ENCODE results near the gene SGO1.

The SGO1 gene

DNA sequence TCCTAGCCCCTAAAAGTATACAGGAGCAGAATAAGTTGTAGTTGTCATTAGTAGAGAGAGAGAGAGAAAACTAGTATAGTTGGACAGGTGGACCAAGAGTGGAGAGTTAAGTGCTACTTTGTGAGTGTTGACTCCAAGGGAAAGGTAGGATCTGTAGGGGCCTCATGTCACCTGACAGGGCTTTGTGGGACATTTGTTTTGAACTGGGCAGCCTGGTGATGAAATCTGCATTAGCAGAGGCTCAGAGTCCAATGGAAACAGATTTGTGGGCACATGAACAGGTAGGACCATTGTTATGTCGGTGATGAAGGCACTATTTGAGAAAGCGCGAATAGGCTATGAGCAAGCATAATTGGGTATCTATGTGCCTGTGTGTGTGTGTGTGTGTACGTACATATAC lies 43.5 kb downstream of the SGO1 start:
- no peak for DNase-seq (ENCODE audit: extremely low spot score)
- TF ChIP-seq FOXA1 (IDR thresholded peaks at IDR 0.05) (no peak), PKNOX1 (IDR thresholded peaks at IDR 0.05) (no peak), TARDBP (IDR thresholded peaks at IDR 0.05) (no peak), ZNF384 (IDR thresholded peaks at IDR 0.05) (no peak), BHLHE40 (IDR thresholded peaks at IDR 0.05; ENCODE audit: borderline replicate concordance) (no peak), FOXK2 (IDR thresholded peaks at IDR 0.05) (no peak), L3MBTL2 (conservative IDR thresholded peaks at IDR 0.05) (no peak), CTBP1 (IDR thresholded peaks at IDR 0.05; ENCODE audit: borderline replicate concordance) (no peak), LEF1 (IDR thresholded peaks at IDR 0.05; ENCODE audit: borderline replicate concordance) (no peak), SUZ12 (IDR thresholded peaks at IDR 0.05) (no peak), SP1 (IDR thresholded peaks at IDR 0.05) (no peak), NFRKB (IDR thresholded peaks at IDR 0.05) (no peak), FOXM1 (IDR thresholded peaks at IDR 0.05; ENCODE audit: borderline replicate concordance) (no peak), HDGF (IDR thresholded peaks at IDR 0.05; ENCODE audit: borderline replicate concordance) (no peak)
- POLR2A ChIA-PET = no interaction called here
- CTCF ChIA-PET = no interaction called here

GRCh38 chr3:20141851-20142250 lies 44.2 kb downstream of the SGO1 start:
- TF ChIP-seq SUZ12 (IDR thresholded peaks at IDR 0.05) (no peak), SP1 (IDR thresholded peaks at IDR 0.05) (no peak), NFRKB (IDR thresholded peaks at IDR 0.05) (no peak)
- ChIA-PET POLR2A (no interaction called here), CTCF (no interaction called here)
- DNase-seq (ENCODE audit: extremely low spot score) = no peak

DNA sequence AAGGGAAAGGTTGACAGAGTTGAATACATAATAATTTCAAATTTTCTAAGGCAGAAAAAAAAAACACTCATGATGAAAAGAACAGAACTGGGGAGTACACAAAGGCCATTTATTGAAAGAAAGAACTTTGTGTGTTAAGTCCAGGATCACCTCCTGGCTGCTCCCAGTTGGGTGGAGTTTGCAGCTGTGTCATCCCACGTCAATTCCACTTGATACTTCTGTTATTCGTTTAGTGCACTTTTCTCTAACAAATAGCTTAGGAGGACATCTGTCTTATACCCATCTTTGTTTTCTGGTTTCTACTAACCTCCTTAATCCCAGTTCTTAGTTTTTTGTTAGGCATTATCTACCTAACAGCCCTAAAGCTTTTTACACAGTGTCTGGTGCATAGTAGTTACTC lies 44.7 kb downstream of the SGO1 start:
- no peak for TF ChIP-seq CTBP1 (IDR thresholded peaks at IDR 0.05; ENCODE audit: borderline replicate concordance)
- no peak for TF ChIP-seq FOXA1 (IDR thresholded peaks at IDR 0.05)
- no peak for TF ChIP-seq LEF1 (IDR thresholded peaks at IDR 0.05; ENCODE audit: borderline replicate concordance)
- no peak for TF ChIP-seq BHLHE40 (IDR thresholded peaks at IDR 0.05; ENCODE audit: borderline replicate concordance)
- TF ChIP-seq ARNT (IDR thresholded peaks at IDR 0.05) = no peak
- no peak for TF ChIP-seq PKNOX1 (IDR thresholded peaks at IDR 0.05)
- TF ChIP-seq SP1 (IDR thresholded peaks at IDR 0.05) = no peak
- TF ChIP-seq FOXM1 (IDR thresholded peaks at IDR 0.05; ENCODE audit: borderline replicate concordance) = no peak
- no peak for TF ChIP-seq FOXK2 (IDR thresholded peaks at IDR 0.05)
- TF ChIP-seq NFRKB (IDR thresholded peaks at IDR 0.05) = no peak
- no peak for TF ChIP-seq ZNF384 (IDR thresholded peaks at IDR 0.05)
- no peak for TF ChIP-seq HDGF (IDR thresholded peaks at IDR 0.05; ENCODE audit: borderline replicate concordance)
- no peak for TF ChIP-seq TARDBP (IDR thresholded peaks at IDR 0.05)
- no peak for TF ChIP-seq ELF4 (IDR thresholded peaks at IDR 0.05)
- no peak for TF ChIP-seq SUZ12 (IDR thresholded peaks at IDR 0.05)
- TF ChIP-seq L3MBTL2 (conservative IDR thresholded peaks at IDR 0.05) = no peak
- POLR2A ChIA-PET = no interaction called here
- CTCF ChIA-PET = no interaction called here
- DNase-seq (ENCODE audit: extremely low spot score) = no peak

GRCh38 chr3:20140881-20141280 lies 45.1 kb downstream of the SGO1 start:
- TF ChIP-seq CTBP1 (IDR thresholded peaks at IDR 0.05; ENCODE audit: borderline replicate concordance) = no peak
- TF ChIP-seq NFRKB (IDR thresholded peaks at IDR 0.05) = no peak
- TF ChIP-seq SUZ12 (IDR thresholded peaks at IDR 0.05) = no peak
- no peak for TF ChIP-seq FOXA1 (IDR thresholded peaks at IDR 0.05)
- no peak for TF ChIP-seq FOXM1 (IDR thresholded peaks at IDR 0.05; ENCODE audit: borderline replicate concordance)
- CTCF ChIA-PET = no interaction called here
- no peak for DNase-seq (ENCODE audit: extremely low spot score)
- POLR2A ChIA-PET = no interaction called here

DNA sequence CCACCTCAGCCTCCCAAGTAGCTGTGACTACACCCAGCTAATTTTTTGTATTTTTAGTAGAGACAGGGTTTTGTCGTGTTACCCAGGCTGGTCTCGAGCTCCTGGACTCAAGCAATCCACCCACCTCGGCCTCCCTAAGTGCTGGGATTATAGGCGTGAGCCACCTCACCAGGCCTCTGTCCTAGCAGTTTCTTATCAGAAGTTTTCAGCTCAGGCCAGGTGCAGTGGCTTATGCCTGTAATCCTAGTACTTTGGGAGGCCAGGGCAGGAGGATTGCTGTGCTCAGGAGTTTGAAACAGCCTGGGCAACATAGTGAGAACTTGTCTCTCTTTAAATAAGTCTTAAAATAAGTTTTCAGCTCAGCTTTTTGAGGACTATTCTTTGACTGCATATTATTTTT lies 48.4 kb downstream of the SGO1 start:
- no peak for TF ChIP-seq TARDBP (IDR thresholded peaks at IDR 0.05)
- TF ChIP-seq FOXM1 (IDR thresholded peaks at IDR 0.05; ENCODE audit: borderline replicate concordance) = no peak
- no peak for TF ChIP-seq PKNOX1 (IDR thresholded peaks at IDR 0.05)
- no peak for TF ChIP-seq HDGF (IDR thresholded peaks at IDR 0.05; ENCODE audit: borderline replicate concordance)
- CTCF ChIA-PET = no interaction called here
- POLR2A ChIA-PET = no interaction called here
- no peak for DNase-seq (ENCODE audit: extremely low spot score)

- no peak for DNase-seq (ENCODE audit: extremely low spot score)
- ChIA-PET POLR2A (no interaction called here), CTCF (no interaction called here)
- no peak for TF ChIP-seq L3MBTL2 (conservative IDR thresholded peaks at IDR 0.05)
- no peak for TF ChIP-seq TARDBP (IDR thresholded peaks at IDR 0.05)
- TF ChIP-seq HDGF (IDR thresholded peaks at IDR 0.05; ENCODE audit: borderline replicate concordance) = no peak
- TF ChIP-seq NFRKB (IDR thresholded peaks at IDR 0.05) = no peak
- no peak for TF ChIP-seq BHLHE40 (IDR thresholded peaks at IDR 0.05; ENCODE audit: borderline replicate concordance)
- TF ChIP-seq FOXK2 (IDR thresholded peaks at IDR 0.05) = no peak
- no peak for TF ChIP-seq PKNOX1 (IDR thresholded peaks at IDR 0.05)
- TF ChIP-seq FOXM1 (IDR thresholded peaks at IDR 0.05; ENCODE audit: borderline replicate concordance) = no peak
These were observed 49.8 kb downstream of the SGO1 start for GRCh38 chr3:20136231-20136630.

DNA sequence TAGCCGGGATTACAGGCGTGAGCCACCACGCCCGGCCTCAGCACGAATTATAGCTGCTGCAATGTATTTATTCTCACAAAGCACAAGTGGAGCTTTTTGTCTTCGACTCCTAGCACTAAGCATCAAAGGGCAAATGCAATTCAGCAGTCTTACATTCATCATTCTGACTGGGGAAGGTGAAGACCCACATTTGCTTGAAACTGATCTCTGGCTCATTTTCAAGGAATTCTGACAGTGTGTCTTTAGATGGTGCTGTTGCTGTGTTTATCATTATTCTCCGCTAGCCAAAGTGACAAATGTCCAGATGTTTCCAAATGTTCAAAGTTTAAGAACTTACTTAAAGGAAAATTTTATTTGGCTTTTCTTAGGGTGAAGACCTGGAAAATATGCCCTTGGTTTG lies 55.9 kb downstream of the SGO1 start:
- no peak for TF ChIP-seq LEF1 (IDR thresholded peaks at IDR 0.05; ENCODE audit: borderline replicate concordance)
- TF ChIP-seq PKNOX1 (IDR thresholded peaks at IDR 0.05) = no peak
- TF ChIP-seq BHLHE40 (IDR thresholded peaks at IDR 0.05; ENCODE audit: borderline replicate concordance) = no peak
- no peak for DNase-seq (ENCODE audit: extremely low spot score)
- ChIA-PET CTCF (no interaction called here), POLR2A (no interaction called here)
